Astrocyte (in vitro differentiated cells and primary cell): ENCODE data around the gene DPH6. TPM values are rescaled to one million over a fixed set of nuclear protein-coding genes. Genes with fewer than 3 reads are reported as not detected.

Source experiments
- DNase-seq: peaks from one replicate; pipeline ENCODE4 v3.0.0-alpha.2; 2010; ENCODE audit warnings: low read depth
- FAIRE-seq: peaks from 2 replicates; lab custom pipeline; 2011; peaks lifted over from hg19 to GRCh38; lab: Jason Lieb, UNC
- H2AFZ ChIP-seq: 2 replicates; pipeline ENCODE4 v1.6.0; 2012; ENCODE audit warnings: low read depth, low read length, inconsistent platforms
- H3K27ac ChIP-seq: 2 replicates; pipeline ENCODE4 v1.5.1; 2011; ENCODE audit warnings: low read depth, low read length, inconsistent platforms
- H3K27me3 ChIP-seq: 2 replicates; pipeline ENCODE4 v1.6.0; 2011; ENCODE audit warnings: low read length, inconsistent platforms; ENCODE audit not compliant: insufficient read depth
- H3K36me3 ChIP-seq: 2 replicates; pipeline ENCODE4 v1.5.1; 2011; ENCODE audit warnings: low read length, inconsistent platforms; ENCODE audit not compliant: insufficient read depth
- H3K4me1 ChIP-seq: 2 replicates; pipeline ENCODE4 v1.5.1; 2011; ENCODE audit warnings: low read length, inconsistent platforms; ENCODE audit not compliant: insufficient read depth
- H3K4me2 ChIP-seq: 2 replicates; pipeline ENCODE4 v1.6.0; 2012; ENCODE audit warnings: low read length, inconsistent platforms
- H3K4me3 ChIP-seq: 2 replicates; pipeline ENCODE4 v1.5.1; 2011; ENCODE audit warnings: low read depth, mild to moderate bottlenecking, low read length, inconsistent platforms; ENCODE audit not compliant: insufficient read depth
- H3K79me2 ChIP-seq: 2 replicates; pipeline ENCODE4 v1.6.0; 2012; ENCODE audit warnings: mild to moderate bottlenecking, low read length, inconsistent platforms; ENCODE audit not compliant: insufficient read depth
- H3K9ac ChIP-seq: 2 replicates; pipeline ENCODE4 v1.6.0; 2012; ENCODE audit warnings: mild to moderate bottlenecking, low read length, inconsistent platforms
- H3K9me3 ChIP-seq: 2 replicates; pipeline ENCODE4 v1.5.1; 2012; ENCODE audit warnings: low read depth, mild to moderate bottlenecking, low read length, inconsistent platforms; ENCODE audit not compliant: insufficient read depth
- H4K20me1 ChIP-seq: 2 replicates; pipeline ENCODE4 v1.6.0; 2012; ENCODE audit warnings: low read length, inconsistent platforms; ENCODE audit not compliant: insufficient read depth
- H3K27ac Mint-ChIP-seq: one replicate; pipeline ENCODE4 v1.8.0; 2021; ENCODE audit warnings: mild to moderate bottlenecking, mixed read lengths; ENCODE audit not compliant: unreplicated experiment
- H3K27me3 Mint-ChIP-seq: one replicate; pipeline ENCODE4 v1.8.0; 2021; ENCODE audit warnings: low read depth, mixed read lengths; ENCODE audit not compliant: unreplicated experiment
- H3K36me3 Mint-ChIP-seq: one replicate; pipeline ENCODE4 v1.8.0; 2021; ENCODE audit warnings: low read depth, mixed read lengths; ENCODE audit not compliant: unreplicated experiment
- H3K4me1 Mint-ChIP-seq: one replicate; pipeline ENCODE4 v1.8.0; 2021; ENCODE audit warnings: low read depth, mixed read lengths; ENCODE audit not compliant: unreplicated experiment
- H3K4me3 Mint-ChIP-seq: one replicate; pipeline ENCODE4 v1.8.0; 2021; ENCODE audit warnings: mild to moderate bottlenecking, moderate library complexity, mixed read lengths; ENCODE audit not compliant: unreplicated experiment
- H3K9me3 Mint-ChIP-seq: one replicate; pipeline ENCODE4 v1.8.0; 2021; ENCODE audit warnings: mild to moderate bottlenecking, mixed read lengths; ENCODE audit not compliant: unreplicated experiment
- EZH2 ChIP-seq: IDR thresholded peaks from 2 replicates; pipeline ENCODE4 v1.6.1; 2012; ENCODE audit warnings: mild to moderate bottlenecking, low read length, inconsistent platforms; ENCODE audit not compliant: insufficient read depth
- total RNA-seq: library from RNA; stranded (reverse); gene quantifications from 2 replicates; pipeline ENCODE4 v1.2.1, GENCODE V29; 2021
- TF ChIP-seq, protein P1 (sequence below): IDR thresholded peaks from 2 replicates; pipeline ENCODE4 v1.5.1; 2011; ENCODE audit warnings: low read depth, mild to moderate bottlenecking, inconsistent platforms, low read length, moderate library complexity; ENCODE audit not compliant: insufficient read depth

DPH6 gene
- total RNA-seq, 1 donor from 2014 or later, result 7.6 TPM

DNA sequence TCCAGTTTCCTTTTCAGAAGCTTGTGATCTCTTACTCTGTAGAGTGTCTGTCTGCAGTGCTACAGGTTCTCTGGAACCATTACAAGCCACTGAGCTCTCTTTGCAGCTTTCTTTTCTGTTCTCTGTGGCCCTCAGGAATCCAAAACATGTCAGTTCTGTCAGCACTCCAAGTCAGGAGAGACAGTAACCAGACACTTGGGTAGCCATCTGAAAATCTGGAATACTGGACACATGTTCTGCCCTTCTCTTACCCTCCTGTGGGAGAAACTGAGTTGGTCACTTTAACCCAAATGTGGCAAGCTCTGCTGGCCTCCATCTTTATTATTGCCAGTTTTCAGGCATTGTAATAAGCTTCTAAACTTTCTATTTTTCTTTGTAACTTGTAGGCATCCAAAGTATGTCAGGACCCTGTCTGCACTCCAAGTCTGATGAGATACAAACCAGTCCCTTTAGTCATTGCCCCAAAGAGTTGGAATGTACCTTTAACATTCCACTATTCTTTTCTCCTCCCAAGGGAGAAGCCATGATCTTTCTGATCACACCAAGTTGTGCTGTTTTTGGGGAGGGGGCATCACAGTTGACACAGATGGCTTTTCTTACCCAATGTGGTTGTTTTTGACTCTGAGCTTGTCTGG lies 183.7 kb downstream of the DPH6 start:
- H3K9me3 ChIP-seq, result no peaks in the 10 kb centered on the region
- no peaks in the 10 kb centered on the region for H3K27me3 ChIP-seq
- H4K20me1 ChIP-seq, result no peaks in the 10 kb centered on the region
- H3K27me3 Mint-ChIP-seq, result no peaks in the 10 kb centered on the region
- TF ChIP-seq EZH2, result no peak
- TF ChIP-seq, protein P1, sequence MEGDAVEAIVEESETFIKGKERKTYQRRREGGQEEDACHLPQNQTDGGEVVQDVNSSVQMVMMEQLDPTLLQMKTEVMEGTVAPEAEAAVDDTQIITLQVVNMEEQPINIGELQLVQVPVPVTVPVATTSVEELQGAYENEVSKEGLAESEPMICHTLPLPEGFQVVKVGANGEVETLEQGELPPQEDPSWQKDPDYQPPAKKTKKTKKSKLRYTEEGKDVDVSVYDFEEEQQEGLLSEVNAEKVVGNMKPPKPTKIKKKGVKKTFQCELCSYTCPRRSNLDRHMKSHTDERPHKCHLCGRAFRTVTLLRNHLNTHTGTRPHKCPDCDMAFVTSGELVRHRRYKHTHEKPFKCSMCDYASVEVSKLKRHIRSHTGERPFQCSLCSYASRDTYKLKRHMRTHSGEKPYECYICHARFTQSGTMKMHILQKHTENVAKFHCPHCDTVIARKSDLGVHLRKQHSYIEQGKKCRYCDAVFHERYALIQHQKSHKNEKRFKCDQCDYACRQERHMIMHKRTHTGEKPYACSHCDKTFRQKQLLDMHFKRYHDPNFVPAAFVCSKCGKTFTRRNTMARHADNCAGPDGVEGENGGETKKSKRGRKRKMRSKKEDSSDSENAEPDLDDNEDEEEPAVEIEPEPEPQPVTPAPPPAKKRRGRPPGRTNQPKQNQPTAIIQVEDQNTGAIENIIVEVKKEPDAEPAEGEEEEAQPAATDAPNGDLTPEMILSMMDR, result no peak
- H3K36me3 ChIP-seq, result no peaks in the 10 kb centered on the region
- H3K9me3 Mint-ChIP-seq, result peaks cover 27% of the 10 kb centered on the region
- no peak overlapping the region for H2AFZ ChIP-seq
- H3K4me3 ChIP-seq, result no peak overlapping the region
- DNase-seq (peak; percentile 84), FAIRE-seq (peak; percentile 49)
- H3K4me1 Mint-ChIP-seq, result peaks cover 18% of the 10 kb centered on the region
- peak overlapping the region; percentile 11 for H3K4me3 Mint-ChIP-seq
- no peaks in the 10 kb centered on the region for H3K4me1 ChIP-seq
- peak overlapping the region; percentile 86 for H3K27ac Mint-ChIP-seq
- H3K9ac ChIP-seq, result no peak overlapping the region
- H3K36me3 Mint-ChIP-seq, result peaks cover 5% of the 10 kb centered on the region
- H3K27ac ChIP-seq, result no peak overlapping the region
- no peak overlapping the region for H3K4me2 ChIP-seq
- H3K79me2 ChIP-seq, result no peaks in the 10 kb centered on the region

DNA sequence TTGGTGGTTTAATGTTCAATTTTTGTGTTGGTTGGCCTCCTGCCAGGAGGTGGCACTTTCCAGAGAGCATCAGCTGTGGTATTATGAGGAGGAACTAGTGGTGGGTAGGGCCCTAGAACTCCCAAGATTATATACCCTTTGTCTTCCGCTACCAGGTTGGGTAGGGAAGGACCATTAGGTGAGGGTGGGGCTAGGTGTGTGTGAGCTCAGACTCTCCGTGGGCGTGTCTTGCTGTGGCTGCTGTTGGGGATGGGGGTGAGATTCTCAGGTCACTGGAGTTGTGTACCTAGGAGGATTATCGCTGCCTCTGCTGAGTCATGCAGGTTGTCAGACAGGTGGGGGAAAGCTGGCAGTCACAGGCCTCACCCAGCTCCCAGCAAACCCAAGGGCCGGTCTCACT lies 187.1 kb downstream of the DPH6 start:
- DNase-seq, result no peak
- no peaks in the 10 kb centered on the region for H3K79me2 ChIP-seq
- H3K27me3 ChIP-seq, result no peaks in the 10 kb centered on the region
- Mint-ChIP-seq H3K9me3 (peaks cover 43% of the 10 kb centered on the region), H3K36me3 (peaks cover 5% of the 10 kb centered on the region), H3K4me3 (no peak overlapping the region), H3K4me1 (peaks cover 18% of the 10 kb centered on the region), H3K27ac (no peak overlapping the region), H3K27me3 (no peaks in the 10 kb centered on the region)
- no peak for FAIRE-seq
- H3K4me2 ChIP-seq, result no peak overlapping the region
- H2AFZ ChIP-seq, result no peak overlapping the region
- no peak for TF ChIP-seq EZH2
- TF ChIP-seq, protein P1, result no peak
- H3K4me3 ChIP-seq, result no peak overlapping the region
- H3K9me3 ChIP-seq, result no peaks in the 10 kb centered on the region
- no peaks in the 10 kb centered on the region for H3K4me1 ChIP-seq
- H3K27ac ChIP-seq, result no peak overlapping the region
- no peaks in the 10 kb centered on the region for H4K20me1 ChIP-seq
- H3K36me3 ChIP-seq, result no peaks in the 10 kb centered on the region
- H3K9ac ChIP-seq, result no peak overlapping the region

DNA sequence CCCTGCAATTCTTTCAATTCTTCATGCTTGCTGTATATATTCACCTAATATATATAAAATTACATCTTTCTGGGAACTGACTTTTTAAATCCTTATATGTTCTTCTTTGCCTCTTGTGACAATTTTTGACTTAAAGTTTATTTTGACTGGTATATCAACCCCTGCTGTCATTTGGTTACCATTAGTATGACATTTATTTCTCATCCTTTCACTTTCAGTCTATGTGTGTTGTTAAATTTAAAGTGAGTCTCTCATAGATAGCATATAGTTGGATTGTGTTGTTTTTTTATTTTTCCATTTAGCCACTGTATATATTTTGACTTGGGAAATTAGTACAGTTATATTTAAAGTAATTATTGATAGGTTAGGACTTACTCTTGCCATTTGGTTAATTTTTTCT lies 194.9 kb downstream of the DPH6 start:
- H3K9me3 Mint-ChIP-seq, result peaks cover 9% of the 10 kb centered on the region
- Histone ChIP-seq H3K4me3 (no peak overlapping the region), H3K27me3 (no peaks in the 10 kb centered on the region), H3K79me2 (no peaks in the 10 kb centered on the region), H3K36me3 (no peaks in the 10 kb centered on the region), H4K20me1 (no peaks in the 10 kb centered on the region), H3K27ac (no peak overlapping the region), H2AFZ (no peak overlapping the region), H3K9me3 (no peaks in the 10 kb centered on the region), H3K4me1 (no peaks in the 10 kb centered on the region), H3K9ac (no peak overlapping the region), H3K4me2 (no peak overlapping the region)
- H3K4me3 Mint-ChIP-seq, result no peak overlapping the region
- no peak overlapping the region for H3K27ac Mint-ChIP-seq
- FAIRE-seq, result no peak
- no peaks in the 10 kb centered on the region for H3K27me3 Mint-ChIP-seq
- no peak for TF ChIP-seq EZH2
- TF ChIP-seq, protein P1, result no peak
- H3K36me3 Mint-ChIP-seq, result no peaks in the 10 kb centered on the region
- DNase-seq, result no peak
- H3K4me1 Mint-ChIP-seq, result no peaks in the 10 kb centered on the region
